CD14-positive monocyte (primary cell): ENCODE data around the gene POLR3E. TPM values are rescaled to one million over a fixed set of nuclear protein-coding genes. Genes with fewer than 3 reads are reported as not detected.
A peak's percentile ranks its signal among the peaks of the same experiment; 100 is the strongest.

Experiments
- DNase-seq, 3 donors: peaks; one replicate each; pipeline ENCODE4 v3.0.0-alpha.2; 2011 to 2022
- H2AFZ ChIP-seq: 2 replicates; pipeline ENCODE4 v1.6.0; 2012; ENCODE audit warnings: mild to moderate bottlenecking, low read depth, low read length, inconsistent platforms; ENCODE audit not compliant: insufficient read depth, poor library complexity, severe bottlenecking
- H3K27ac ChIP-seq, 2 donors: 1 replicate in 1 of 2; 2 replicates in 1 of 2; pipeline ENCODE4 v1.5.1; 2012 to 2013; ENCODE audit warnings: low read length in 2 of 2, control low read depth in 1 of 2, inconsistent platforms in 1 of 2, low read depth in 1 of 2, mild to moderate bottlenecking in 1 of 2
- H3K27me3 ChIP-seq, 2 donors: one replicate each; pipeline versions ENCODE4 v1.6.0 to v1.6.1; 2011 to 2013; ENCODE audit warnings: low read length in 2 of 2; ENCODE audit not compliant: control insufficient read depth in 2 of 2, insufficient read depth in 2 of 2
- H3K36me3 ChIP-seq, 2 donors: replicated peaks in 1 of 2; 1 replicate in 1 of 2; 2 replicates in 1 of 2; pipeline versions ENCODE4 v1.5.1 to v1.6.1; 2012 to 2013; ENCODE audit warnings: low read length in 2 of 2, control low read depth in 1 of 2, inconsistent platforms in 1 of 2, mild to moderate bottlenecking in 1 of 2; ENCODE audit not compliant: insufficient read depth in 2 of 2, control insufficient read depth in 1 of 2
- H3K4me1 ChIP-seq, 2 donors: 1 replicate in 1 of 2; 2 replicates in 1 of 2; pipeline versions ENCODE4 v1.5.1 to v1.6.1; 2012 to 2013; ENCODE audit warnings: low read length in 2 of 2, control low read depth in 1 of 2, inconsistent platforms in 1 of 2, mild to moderate bottlenecking in 1 of 2, moderate library complexity in 1 of 2; ENCODE audit not compliant: insufficient read depth in 2 of 2, control insufficient read depth in 1 of 2
- H3K4me2 ChIP-seq: replicated peaks from 2 replicates; pipeline ENCODE3; 2012; ENCODE audit warnings: low read length, moderate library complexity, mild to moderate bottlenecking; ENCODE audit not compliant: poor library complexity, severe bottlenecking; ENCODE audit errors: extremely low read depth
- H3K4me3 ChIP-seq, 3 experiments: fragments of 200-600 bp in 1 of 3; sonication (generic) in 1 of 3; replicated peaks in 1 of 3; 1 replicate in 2 of 3; 2 replicates in 1 of 3; pipeline ENCODE4 v1.5.1; 2011 to 2013; ENCODE audit warnings: low read length in 3 of 3, mild to moderate bottlenecking in 3 of 3, control low read depth in 2 of 3, low read depth in 2 of 3, inconsistent platforms in 1 of 3, moderate library complexity in 1 of 3
- H3K79me2 ChIP-seq: 2 replicates; pipeline ENCODE4 v1.6.0; 2012; ENCODE audit warnings: mild to moderate bottlenecking, control low read depth, inconsistent platforms, low read length, moderate library complexity; ENCODE audit not compliant: insufficient read depth
- H3K9ac ChIP-seq: 2 replicates; pipeline ENCODE4 v1.6.0; 2017; ENCODE audit warnings: low read length, mild to moderate bottlenecking; ENCODE audit not compliant: insufficient read depth, poor library complexity, severe bottlenecking
- H3K9me3 ChIP-seq, 2 donors: replicated peaks in 1 of 2; 1 replicate in 1 of 2; 2 replicates in 1 of 2; pipeline versions ENCODE4 v1.5.1 to v1.6.1; 2012 to 2013; ENCODE audit warnings: low read length in 2 of 2, control low read depth in 1 of 2; ENCODE audit not compliant: control insufficient read depth in 1 of 2, insufficient read depth in 1 of 2
- H4K20me1 ChIP-seq: 2 replicates; pipeline ENCODE4 v1.6.0; 2012; ENCODE audit warnings: mild to moderate bottlenecking, low read length, control low read depth, moderate library complexity; ENCODE audit not compliant: insufficient read depth
- H3K27ac Mint-ChIP-seq, 7 donors: one replicate each; pipeline ENCODE4 v1.8.0; 2020; ENCODE audit warnings: mild to moderate bottlenecking in 7 of 7, mixed read lengths in 7 of 7, moderate library complexity in 6 of 7, inconsistent platforms in 2 of 7
- H3K27me3 Mint-ChIP-seq, 3 donors: one replicate each; pipeline ENCODE4 v1.8.0; 2021 to 2022; ENCODE audit warnings: low read depth in 3 of 3, mild to moderate bottlenecking in 3 of 3, mixed read lengths in 3 of 3, moderate library complexity in 3 of 3, inconsistent platforms in 1 of 3
- H3K36me3 Mint-ChIP-seq, 2 donors: one replicate each; pipeline ENCODE4 v1.8.0; 2020; ENCODE audit warnings: mixed read lengths in 2 of 2, inconsistent platforms in 1 of 2, mild to moderate bottlenecking in 1 of 2
- H3K4me1 Mint-ChIP-seq: one replicate; pipeline ENCODE4 v1.8.0; 2020; ENCODE audit warnings: mild to moderate bottlenecking, mixed read lengths
- H3K4me3 Mint-ChIP-seq, 2 donors: one replicate each; pipeline ENCODE4 v1.8.0; 2020; ENCODE audit warnings: mild to moderate bottlenecking in 2 of 2, mixed read lengths in 2 of 2, moderate library complexity in 1 of 2
- H3K9me3 Mint-ChIP-seq, 7 donors: one replicate each; pipeline ENCODE4 v1.8.0; 2020 to 2022; ENCODE audit warnings: mixed read lengths in 7 of 7, mild to moderate bottlenecking in 6 of 7, moderate library complexity in 6 of 7, inconsistent platforms in 2 of 7
- CTCF ChIP-seq: fragments of 200-600 bp; IDR thresholded peaks from one replicate; pipeline ENCODE4 v1.8.0; 2022; ENCODE audit warnings: antibody characterized with exemption, mild to moderate bottlenecking
- WGBS: methylation state at CpG from one replicate; pipeline ENCODE4 v1.1.5; 2013; ENCODE audit warnings: missing lambda C conversion rate; ENCODE audit not compliant: insufficient coverage; 5-methylcytosine and 5-hydroxymethylcytosine counted together
- intact Hi-C, 2 donors: fragments of 100-400 bp; cut with micrococcal nuclease; formaldehyde crosslinking; loops; one replicate each; pipeline versions ENCODE4 v1.15.0 to v1.15.1; 2023
- polyA plus RNA-seq, 3 donors: library from polyadenylated mRNA; depleted of rRNA in 1 of 3; unstranded in 2 of 3; stranded (reverse) in 1 of 3; fragments of 300-500 nt in 2 of 3; fragments of >200 nt in 1 of 3; fragmentation: Illumina TruSeq in 2 of 3; gene quantifications; 1 replicate in 2 of 3; 2 replicates in 1 of 3; pipeline ENCODE4 v1.2.3, GENCODE V29; 2012 to 2021

Gene POLR3E
- polyA plus RNA-seq, 3 donors = 4.1 to 34.6 (median 5.7) TPM

- H3K79me2 ChIP-seq = no peaks in the 10 kb centered on the region
Measured at GRCh38 chr16:22317625-22318024, 20.4 kb downstream of the POLR3E start.

GRCh38 chr16:22318690-22319358, 21.6 kb downstream of the POLR3E start:
- 99% methylated on average over 8 of the region's 18 CpGs for WGBS
- no peaks in the 10 kb centered on the region for H3K27me3 Mint-ChIP-seq
- Histone ChIP-seq H3K4me2 (no peak overlapping the region), H4K20me1 (peaks cover 14% of the 10 kb centered on the region), H3K4me3 (no peak overlapping the region), H3K36me3 (peaks cover 85 to 97% of the 10 kb centered on the region in 2 donors), H3K27me3 (no peaks in the 10 kb centered on the region), H3K27ac (no peak overlapping the region), H2AFZ (no peak overlapping the region), H3K9me3 (no peaks in the 10 kb centered on the region), H3K9ac (no peak overlapping the region), H3K79me2 (no peaks in the 10 kb centered on the region), H3K4me1 (no peaks in the 10 kb centered on the region)
- peak; percentile 63 for TF ChIP-seq CTCF
- intact Hi-C loops = no loop called here
- H3K9me3 Mint-ChIP-seq = no peaks in the 10 kb centered on the region
- peak in 1 of 3 donors; percentile 23 for DNase-seq
- no peak overlapping the region for H3K4me3 Mint-ChIP-seq
- H3K36me3 Mint-ChIP-seq = peaks cover 78 to 98% of the 10 kb centered on the region in 2 donors
- H3K27ac Mint-ChIP-seq = peak overlapping the region in 2 of 7 donors; percentile 42 to 71
- no peaks in the 10 kb centered on the region for H3K4me1 Mint-ChIP-seq

More at GRCh38 chr16:22317625-22318024, 20.4 kb downstream of the POLR3E start:
- Histone ChIP-seq H2AFZ (no peak overlapping the region), H3K27me3 (no peaks in the 10 kb centered on the region), H3K4me2 (no peak overlapping the region), H3K9ac (no peak overlapping the region), H3K36me3 (peaks cover 86 to 97% of the 10 kb centered on the region in 2 donors), H4K20me1 (peaks cover 14% of the 10 kb centered on the region), H3K9me3 (no peaks in the 10 kb centered on the region), H3K27ac (no peak overlapping the region), H3K4me1 (no peaks in the 10 kb centered on the region), H3K4me3 (no peak overlapping the region)
- no peaks in the 10 kb centered on the region for H3K27me3 Mint-ChIP-seq
- H3K27ac Mint-ChIP-seq = peak overlapping the region in 4 of 7 donors; percentile 13 to 64 (median 24)
- TF ChIP-seq CTCF = no peak
- no peaks in the 10 kb centered on the region for H3K9me3 Mint-ChIP-seq
- DNase-seq = no peak
- 99% methylated on average over 6 of the region's 6 CpGs for WGBS
- H3K4me1 Mint-ChIP-seq = no peaks in the 10 kb centered on the region
- H3K4me3 Mint-ChIP-seq = no peak overlapping the region
- peaks cover 83 to 98% of the 10 kb centered on the region in 2 donors for H3K36me3 Mint-ChIP-seq
- intact Hi-C loops = no loop called here
